Stomach (tissue), 9 donors: ENCODE results near the gene LHX8. TPM values are rescaled to one million over a fixed set of nuclear protein-coding genes. Genes with fewer than 3 reads are reported as not detected.
A peak's percentile ranks its signal among the peaks of the same experiment; 100 is the strongest.
"Not testable (repeated sequence)": the region's sequence is repeated elsewhere in the genome, so short reads cannot be mapped to it uniquely, and the experiment has no call there.

Experiments
- DNase-seq, 2 donors: peaks; one replicate each; pipeline versions ENCODE4 v3.0.0 to v3.0.0-alpha.2; 2013 to 2019
- H3K27ac ChIP-seq, 5 donors: fragments of 200-600 bp in 4 of 5; sonication (generic) in 4 of 5; one replicate each; pipeline ENCODE4 v1.5.1; 2013 to 2019; ENCODE audit warnings: mild to moderate bottlenecking in 1 of 5, moderate library complexity in 1 of 5
- H3K27me3 ChIP-seq, 3 donors: fragments of 200-600 bp; sonication (generic); one replicate each; pipeline ENCODE4 v1.5.1; 2017 to 2019; ENCODE audit warnings: mixed run types in 1 of 3
- H3K36me3 ChIP-seq, 4 donors: fragments of 200-600 bp; sonication (generic); 1 replicate in 3 of 4; 2 replicates in 1 of 4; pipeline ENCODE4 v1.5.1; 2016 to 2019
- H3K4me1 ChIP-seq, 4 donors: fragments of 200-600 bp; sonication (generic); one replicate each; pipeline ENCODE4 v1.5.1; 2016 to 2019
- H3K4me3 ChIP-seq, 4 donors: fragments of 200-600 bp; sonication (generic) in 3 of 4; one replicate each; pipeline ENCODE4 v1.5.1; 2016 to 2019; ENCODE audit warnings: mild to moderate bottlenecking in 1 of 4
- H3K9me3 ChIP-seq, 4 donors: fragments of 200-600 bp; sonication (generic); one replicate each; pipeline ENCODE4 v1.5.1; 2016 to 2019
- EP300 ChIP-seq: sonication (generic); formaldehyde crosslinking; IDR thresholded peaks from one replicate; pipeline ENCODE4 v1.6.1; 2017; ENCODE audit warnings: antibody characterized with exemption
- POLR2A ChIP-seq, 4 donors: fragments of 450-650 bp; IDR thresholded peaks; one replicate each; pipeline ENCODE4 v1.6.1; 2016; ENCODE audit warnings: antibody characterized with exemption in 4 of 4, control low read depth in 2 of 4, mild to moderate bottlenecking in 1 of 4, moderate library complexity in 1 of 4
- POLR2AphosphoS5 ChIP-seq, 3 donors: sonication (generic); formaldehyde crosslinking; IDR thresholded peaks; one replicate each; pipeline ENCODE4 v1.6.1; 2016; ENCODE audit warnings: antibody characterized with exemption in 3 of 3
- WGBS, 5 donors: extraction: QIAGEN DNeasy Blood & Tissue Kit in 3 of 5; methylation state at CpG; one replicate each; pipeline versions ENCODE4 v1.1.5 to v1.1.7; 2013 to 2018; 5-methylcytosine and 5-hydroxymethylcytosine counted together
- intact Hi-C: fragments of 100-400 bp; cut with DNase I; formaldehyde crosslinking; loops from one replicate; pipeline ENCODE4 v1.15.1; 2023; ENCODE audit warnings: low total_unique reads
- polyA plus RNA-seq, 3 donors: library from polyadenylated mRNA; stranded (reverse); fragments of 200-250 nt; gene quantifications; one replicate each; pipeline ENCODE4 v1.2.3, GENCODE V29; 2013
- total RNA-seq, 5 donors: library from RNA; depleted of rRNA; stranded (reverse); fragments of >200 nt; gene quantifications; one replicate each; pipeline versions ENCODE4 v1.1.0 to v1.2.3, GENCODE V29; 2014 to 2016
- TF ChIP-seq, protein P1 (sequence below), 7 experiments: fragments of 450-650 bp in 4 of 7; fragments of 200-600 bp in 3 of 7; sonication (generic) in 3 of 7; IDR thresholded peaks; one replicate each; pipeline ENCODE4 v1.5.1; 2016 to 2019; ENCODE audit warnings: antibody characterized with exemption in 7 of 7, control low read depth in 2 of 7, mild to moderate bottlenecking in 1 of 7
- donor health status: healthy with polysubstance abuse.
- donor health status: Bipolar disorder and iron deficiency.
- donor health status: healthy.

LHX8 gene
- total and polyA plus RNA-seq, 8 donors, result 0.05 TPM; not detected in 7

DNA sequence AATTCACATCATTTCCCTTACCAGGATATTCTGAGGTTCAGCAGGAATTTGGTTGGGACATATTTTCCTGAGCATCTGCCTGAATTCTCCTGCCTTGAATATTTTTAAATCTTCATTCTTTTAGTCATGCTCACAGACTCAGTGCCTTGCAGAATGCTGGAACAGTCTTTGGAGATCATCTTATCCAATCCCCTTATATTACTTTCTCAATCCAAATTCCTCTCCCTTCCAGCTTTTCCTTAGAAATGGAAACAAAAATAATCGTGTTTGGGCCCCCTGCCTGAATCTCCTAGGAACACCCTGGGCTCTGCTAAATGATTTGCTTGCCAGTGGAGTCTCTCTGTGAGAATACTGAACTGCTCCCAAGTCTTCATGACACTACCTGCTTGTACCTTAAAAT is 38.4 kb downstream of the LHX8 start:
- intact Hi-C loops, result no loop called here
- no peak overlapping the region for H3K27ac ChIP-seq
- 24 to 50% (median 40%) methylated on average over 1 of the region's 1 CpG for WGBS, 5 donors
- peaks cover 0 to 7% (median 0%) of the 10 kb centered on the region in 4 donors for H3K9me3 ChIP-seq
- no peaks in the 10 kb centered on the region for H3K36me3 ChIP-seq
- H3K4me1 ChIP-seq, result no peaks in the 10 kb centered on the region
- no peak for DNase-seq
- H3K4me3 ChIP-seq, result no peak overlapping the region
- TF ChIP-seq EP300 (no peak), POLR2AphosphoS5 (IDR thresholded peaks at IDR 0.05) (no peak), POLR2A (IDR thresholded peaks at IDR 0.05) (no peak)
- TF ChIP-seq, protein P1, sequence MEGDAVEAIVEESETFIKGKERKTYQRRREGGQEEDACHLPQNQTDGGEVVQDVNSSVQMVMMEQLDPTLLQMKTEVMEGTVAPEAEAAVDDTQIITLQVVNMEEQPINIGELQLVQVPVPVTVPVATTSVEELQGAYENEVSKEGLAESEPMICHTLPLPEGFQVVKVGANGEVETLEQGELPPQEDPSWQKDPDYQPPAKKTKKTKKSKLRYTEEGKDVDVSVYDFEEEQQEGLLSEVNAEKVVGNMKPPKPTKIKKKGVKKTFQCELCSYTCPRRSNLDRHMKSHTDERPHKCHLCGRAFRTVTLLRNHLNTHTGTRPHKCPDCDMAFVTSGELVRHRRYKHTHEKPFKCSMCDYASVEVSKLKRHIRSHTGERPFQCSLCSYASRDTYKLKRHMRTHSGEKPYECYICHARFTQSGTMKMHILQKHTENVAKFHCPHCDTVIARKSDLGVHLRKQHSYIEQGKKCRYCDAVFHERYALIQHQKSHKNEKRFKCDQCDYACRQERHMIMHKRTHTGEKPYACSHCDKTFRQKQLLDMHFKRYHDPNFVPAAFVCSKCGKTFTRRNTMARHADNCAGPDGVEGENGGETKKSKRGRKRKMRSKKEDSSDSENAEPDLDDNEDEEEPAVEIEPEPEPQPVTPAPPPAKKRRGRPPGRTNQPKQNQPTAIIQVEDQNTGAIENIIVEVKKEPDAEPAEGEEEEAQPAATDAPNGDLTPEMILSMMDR (IDR thresholded peaks at IDR 0.05), result no peak
- no peaks in the 10 kb centered on the region for H3K27me3 ChIP-seq

DNA sequence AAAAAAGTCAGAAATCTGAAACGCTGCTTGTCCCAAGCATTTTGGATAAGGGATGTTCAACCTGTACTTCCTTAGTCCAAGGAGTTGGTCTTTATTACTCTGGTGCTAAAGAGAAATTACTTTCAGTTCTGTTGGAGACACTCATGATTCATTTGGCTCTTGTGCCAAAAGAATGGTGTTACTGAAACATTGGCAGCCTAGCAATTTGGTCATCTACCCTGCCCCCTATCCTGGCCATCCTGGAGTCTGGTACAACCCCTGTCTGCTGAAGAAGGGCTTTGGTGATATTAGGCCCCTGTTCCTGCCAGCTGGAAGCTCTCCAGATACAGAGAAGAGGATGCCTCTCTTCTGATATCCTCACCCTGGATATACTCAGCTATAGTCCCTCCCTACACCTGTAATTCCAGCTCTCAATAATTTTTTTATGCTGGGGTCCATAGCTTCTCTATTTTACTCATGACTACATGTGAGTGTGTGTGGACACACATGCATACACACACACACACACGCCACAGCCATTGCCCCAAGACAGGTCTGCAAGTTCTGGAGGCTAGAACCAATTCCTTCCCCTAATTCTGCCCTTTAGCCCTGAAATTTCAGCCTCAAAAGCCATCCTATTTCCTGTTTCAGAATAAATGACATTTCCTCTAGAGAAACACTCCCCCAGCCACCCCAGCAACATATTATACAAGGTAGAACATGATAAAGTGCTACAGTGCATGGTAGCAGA is 40.0 kb downstream of the LHX8 start:
- no peak for DNase-seq
- WGBS, 5 donors, result 59 to 75% (median 73%) methylated on average over 2 of the region's 2 CpGs
- no peak for TF ChIP-seq POLR2A (IDR thresholded peaks at IDR 0.05)

DNA sequence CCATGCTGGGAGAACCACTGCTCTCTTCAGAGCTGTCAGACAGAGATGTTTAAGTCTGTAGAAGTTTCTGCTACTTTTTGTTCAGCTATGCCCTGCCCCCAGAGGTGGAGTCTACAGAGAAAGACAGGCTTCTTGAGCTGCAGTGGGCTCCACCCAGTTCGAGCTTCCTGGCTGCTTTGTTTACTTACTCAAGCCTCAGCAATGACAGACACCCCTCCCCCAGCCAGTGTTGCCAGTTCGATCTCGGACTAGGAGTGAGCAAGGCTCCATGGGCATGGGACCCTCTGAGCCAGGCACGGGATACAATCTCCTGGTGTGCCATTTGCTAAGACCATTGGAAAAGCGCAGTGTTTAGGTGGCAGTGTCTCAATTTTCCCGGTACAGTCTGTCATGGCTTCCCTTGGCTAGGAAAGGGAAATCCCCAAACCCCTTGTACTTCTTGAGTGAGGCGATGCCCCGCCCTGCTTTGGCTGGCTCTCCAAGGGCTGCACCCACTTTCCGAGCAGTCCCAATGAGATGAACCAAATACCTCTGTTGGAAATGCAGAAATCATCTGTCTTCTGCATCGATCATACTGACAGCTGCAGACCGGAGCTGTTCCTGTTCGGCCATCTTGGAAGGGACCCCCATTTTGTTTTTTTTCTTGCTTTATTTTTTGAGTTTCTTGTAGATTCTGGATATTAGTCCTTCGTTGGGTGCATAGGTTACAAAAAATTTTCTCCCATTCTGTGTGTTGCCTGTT is 47.2 kb downstream of the LHX8 start:
- H3K27me3 ChIP-seq, DNase-seq, intact Hi-C loops, H3K4me1 ChIP-seq, H3K27ac ChIP-seq, H3K36me3 ChIP-seq, H3K4me3 ChIP-seq: not testable (repeated sequence)
- 84 to 91% (median 87%) methylated on average over 12 to 13 of the region's 13 CpGs for WGBS, 5 donors
- peaks cover 3 to 22% (median 11%) of the 10 kb centered on the region in 4 donors for H3K9me3 ChIP-seq

More for the DNA sequence above, 40.0 kb downstream of the LHX8 start:
- Histone ChIP-seq H3K36me3 (no peaks in the 10 kb centered on the region), H3K9me3 (peaks cover 0 to 7% (median 0%) of the 10 kb centered on the region in 4 donors), H3K4me1 (no peaks in the 10 kb centered on the region), H3K4me3 (no peak overlapping the region), H3K27me3 (no peaks in the 10 kb centered on the region), H3K27ac (no peak overlapping the region)
- intact Hi-C loops, result no loop called here

DNA sequence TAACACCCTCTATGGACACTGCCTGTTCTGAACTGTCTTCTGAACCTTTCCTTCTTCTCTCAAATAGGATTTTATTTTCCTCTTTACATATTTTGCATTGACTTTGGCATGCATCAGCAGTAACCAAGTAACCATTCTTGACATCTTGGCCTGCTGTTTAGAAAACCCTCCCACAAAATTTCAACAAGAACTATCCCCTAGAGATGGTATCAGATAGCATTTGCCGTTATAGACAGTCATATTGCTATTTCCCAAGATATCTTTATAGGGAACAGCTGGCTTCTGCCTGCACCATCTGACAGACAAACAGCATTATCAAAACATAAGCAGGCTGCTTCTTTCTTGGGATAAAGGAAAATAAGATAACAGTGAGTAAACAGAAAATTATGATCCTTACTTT is 54.7 kb downstream of the LHX8 start:
- no peaks in the 10 kb centered on the region for H3K9me3 ChIP-seq
- TF ChIP-seq EP300 (no peak), POLR2A (IDR thresholded peaks at IDR 0.05) (no peak), POLR2AphosphoS5 (IDR thresholded peaks at IDR 0.05) (no peak)
- TF ChIP-seq, protein P1 (IDR thresholded peaks at IDR 0.05), result no peak
- H3K36me3 ChIP-seq, result no peaks in the 10 kb centered on the region
- peaks cover 0 to 13% (median 0%) of the 10 kb centered on the region in 3 donors for H3K27me3 ChIP-seq
- 54 to 59% (median 57%) methylated on average over 1 of the region's 1 CpG for WGBS, 5 donors
- intact Hi-C loops, result no loop called here
- no peak overlapping the region for H3K4me3 ChIP-seq
- H3K4me1 ChIP-seq, result no peaks in the 10 kb centered on the region
- no peak overlapping the region for H3K27ac ChIP-seq
- peak in 1 of 2 donors; percentile 5 for DNase-seq

DNA sequence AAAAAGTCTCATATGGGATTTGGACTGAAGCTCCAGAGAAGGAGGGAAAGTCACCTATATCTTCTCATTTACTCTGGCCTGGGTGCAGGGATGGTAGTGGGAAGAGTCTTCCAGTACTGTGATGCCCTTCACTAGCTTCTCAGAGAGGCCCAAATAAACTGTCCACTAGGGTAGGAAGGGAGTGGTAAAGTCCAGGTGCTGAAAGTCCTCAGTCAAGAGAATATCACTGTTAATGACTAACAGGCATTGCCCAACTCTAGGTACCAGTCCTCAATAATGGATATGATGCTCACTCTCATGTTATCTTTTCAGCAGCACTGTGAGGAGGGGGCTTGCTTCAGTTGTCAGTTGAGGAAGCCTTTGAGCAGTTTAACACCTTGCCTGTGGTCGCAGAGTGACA is 64.0 kb downstream of the LHX8 start:
- Histone ChIP-seq H3K9me3 (no peaks in the 10 kb centered on the region), H3K4me3 (no peak overlapping the region), H3K36me3 (no peaks in the 10 kb centered on the region), H3K27me3 (peaks cover 0 to 7% (median 0%) of the 10 kb centered on the region in 3 donors), H3K4me1 (no peaks in the 10 kb centered on the region), H3K27ac (no peak overlapping the region)
- intact Hi-C loops, result no loop called here
- WGBS, 5 donors, result 52 to 80% (median 56%) methylated on average over 1 of the region's 1 CpG
- TF ChIP-seq, protein P1 (IDR thresholded peaks at IDR 0.05), result no peak
- TF ChIP-seq EP300 (no peak), POLR2AphosphoS5 (IDR thresholded peaks at IDR 0.05) (no peak)
- DNase-seq, result no peak
